H1 (cell line): Measurements from ENCODE around the gene ALKBH7. TPM values are rescaled to one million over a fixed set of nuclear protein-coding genes. Genes with fewer than 3 reads are reported as not detected.

ENCODE experiments used
- CTCF ChIA-PET: fragments of 300-600 bp; sonication (Branson Sonifier 250); formaldehyde crosslinking; loops from one replicate; lab custom pipeline; 2021; ENCODE audit not compliant: partially characterized antibody; lab: Charles Lee
- POLR2A ChIA-PET: fragments of 300-600 bp; sonication (Branson Sonifier 250); formaldehyde crosslinking; loops from one replicate; lab custom pipeline; 2021; ENCODE audit warnings: inconsistent platforms; ENCODE audit not compliant: partially characterized antibody; lab: Charles Lee
- DNase-seq, 2 experiments: peaks; one replicate each; pipeline versions ENCODE4 v3.0.0 to v3.0.0-alpha.2; 2010 to 2022; ENCODE audit warnings: low spot score in 2 of 2, low read depth in 1 of 2, mixed read lengths in 1 of 2
- FAIRE-seq: peaks from 2 replicates; lab custom pipeline; 2011; peaks lifted over from hg19 to GRCh38; lab: Jason Lieb, UNC
- H2AFZ ChIP-seq: 2 replicates; pipeline ENCODE4 v1.8.1; 2012; ENCODE audit warnings: low read length, inconsistent platforms
- H2AK5ac ChIP-seq: 2 replicates; pipeline ENCODE4 v1.6.1; 2013; ENCODE audit warnings: low read depth, low read length
- H2BK120ac ChIP-seq: replicated peaks from 2 replicates; pipeline ENCODE3; 2013; ENCODE audit warnings: low read depth, low read length, inconsistent platforms
- H2BK12ac ChIP-seq: 2 replicates; pipeline ENCODE4 v1.6.1; 2013; ENCODE audit warnings: low read depth, low read length
- H2BK15ac ChIP-seq: 2 replicates; pipeline ENCODE4 v1.6.1; 2013; ENCODE audit warnings: low read length
- H2BK20ac ChIP-seq: 2 replicates; pipeline ENCODE4 v1.6.1; 2013; ENCODE audit warnings: low read length
- H2BK5ac ChIP-seq: 2 replicates; pipeline ENCODE4 v1.6.1; 2013; ENCODE audit warnings: low read depth, low read length
- H3K14ac ChIP-seq: 2 replicates; pipeline ENCODE4 v1.6.1; 2013; ENCODE audit warnings: inconsistent platforms; ENCODE audit not compliant: insufficient read length
- H3K18ac ChIP-seq: 2 replicates; pipeline ENCODE4 v1.6.1; 2013; ENCODE audit warnings: low read length; ENCODE audit errors: extremely low read depth
- H3K23ac ChIP-seq: 2 replicates; pipeline ENCODE4 v1.6.1; 2013; ENCODE audit warnings: inconsistent platforms; ENCODE audit not compliant: insufficient read length
- H3K23me2 ChIP-seq: 2 replicates; pipeline ENCODE4 v1.6.1; 2013; ENCODE audit warnings: low read depth, low read length
- H3K27ac ChIP-seq: 2 replicates; pipeline ENCODE4 v1.6.1; 2011; ENCODE audit warnings: low read depth, low read length, inconsistent platforms
- H3K27me3 ChIP-seq, 4 experiments: replicated peaks in 1 of 4; 1 replicate in 1 of 4; 2 replicates in 3 of 4; pipeline versions ENCODE4 v1.6.1 to v1.8.1; 2011 to 2013; ENCODE audit warnings: low read length in 3 of 4, mild to moderate bottlenecking in 3 of 4, inconsistent platforms in 2 of 4, mixed read lengths in 2 of 4, moderate library complexity in 1 of 4; ENCODE audit not compliant: control insufficient read depth in 3 of 4, insufficient read depth in 3 of 4; ENCODE audit errors: extremely low read depth in 1 of 4
- H3K36me3 ChIP-seq, 4 experiments: 2 replicates each; pipeline versions ENCODE4 v1.6.1 to v1.8.1; 2011 to 2013; ENCODE audit warnings: mild to moderate bottlenecking in 4 of 4, low read length in 3 of 4, moderate library complexity in 2 of 4, control low read depth in 1 of 4, inconsistent platforms in 1 of 4; ENCODE audit not compliant: insufficient read depth in 4 of 4, control insufficient read depth in 2 of 4
- H3K4ac ChIP-seq: replicated peaks from 2 replicates; pipeline ENCODE3; 2013; ENCODE audit warnings: low read length, low read depth, mixed read lengths, inconsistent platforms; ENCODE audit not compliant: insufficient read length
- H3K4me1 ChIP-seq, 4 experiments: replicated peaks in 1 of 4; 1 replicate in 1 of 4; 2 replicates in 3 of 4; pipeline versions ENCODE4 v1.6.1 to v1.8.1; 2011 to 2013; ENCODE audit warnings: low read length in 3 of 4, inconsistent platforms in 2 of 4, mixed read lengths in 1 of 4; ENCODE audit not compliant: insufficient read depth in 4 of 4, control insufficient read depth in 3 of 4
- H3K4me2 ChIP-seq, 2 experiments: 2 replicates each; pipeline versions ENCODE4 v1.6.1 to v1.8.1; 2011 to 2013; ENCODE audit warnings: low read depth in 2 of 2, low read length in 2 of 2, control low read depth in 1 of 2, inconsistent platforms in 1 of 2, mild to moderate bottlenecking in 1 of 2; ENCODE audit not compliant: insufficient read depth in 1 of 2
- H3K4me3 ChIP-seq, 4 experiments: fragments of 200-600, 300-600 bp in 1 of 4; sonication (generic), shearing (Covaris generic), sonication (Bioruptor Twin) in 1 of 4; 2 replicates each; pipeline versions ENCODE4 v1.5.1 to v1.8.1; 2011 to 2016; ENCODE audit warnings: low read length in 4 of 4, low read depth in 3 of 4, control low read depth in 2 of 4, inconsistent platforms in 2 of 4, mild to moderate bottlenecking in 2 of 4, mixed read lengths in 1 of 4, moderate library complexity in 1 of 4; ENCODE audit not compliant: insufficient read depth in 2 of 4; ENCODE audit errors: extremely low read depth in 1 of 4
- H3K56ac ChIP-seq: replicated peaks from 2 replicates; pipeline ENCODE3; 2013; ENCODE audit warnings: low read depth, mild to moderate bottlenecking, mixed read lengths, low read length, inconsistent platforms; ENCODE audit not compliant: insufficient read length
- H3K79me1 ChIP-seq: 2 replicates; pipeline ENCODE4 v1.6.1; 2013; ENCODE audit warnings: low read depth, low read length, control low read depth
- H3K79me2 ChIP-seq, 2 experiments: 2 replicates each; pipeline versions ENCODE4 v1.6.1 to v1.8.1; 2012 to 2013; ENCODE audit warnings: low read length in 2 of 2, mild to moderate bottlenecking in 2 of 2, inconsistent platforms in 1 of 2; ENCODE audit not compliant: insufficient read depth in 2 of 2, control insufficient read depth in 1 of 2
- H3K9ac ChIP-seq, 4 experiments: replicated peaks in 1 of 4; 1 replicate in 1 of 4; 2 replicates in 3 of 4; pipeline versions ENCODE4 v1.6.1 to v1.8.1; 2011 to 2013; ENCODE audit warnings: low read depth in 3 of 4, low read length in 3 of 4, control low read depth in 2 of 4, mild to moderate bottlenecking in 2 of 4, moderate library complexity in 2 of 4, inconsistent platforms in 1 of 4; ENCODE audit errors: extremely low read depth in 1 of 4
- H3K9me3 ChIP-seq, 2 experiments: 2 replicates each; pipeline versions ENCODE4 v1.6.1 to v1.8.1; 2012 to 2013; ENCODE audit warnings: mild to moderate bottlenecking in 2 of 2, moderate library complexity in 2 of 2, control low read depth in 1 of 2, inconsistent platforms in 1 of 2, low read depth in 1 of 2, low read length in 1 of 2, mixed read lengths in 1 of 2; ENCODE audit not compliant: insufficient read depth in 2 of 2
- H4K20me1 ChIP-seq, 2 experiments: replicated peaks in 1 of 2; 2 replicates each; pipeline versions ENCODE3 to v1.8.1; 2011 to 2013; ENCODE audit warnings: inconsistent platforms in 2 of 2, low read length in 2 of 2, mild to moderate bottlenecking in 1 of 2; ENCODE audit not compliant: insufficient read depth in 2 of 2, control insufficient read depth in 1 of 2
- H4K5ac ChIP-seq: 2 replicates; pipeline ENCODE4 v1.6.1; 2013; ENCODE audit warnings: low read length, low read depth, mixed read lengths, inconsistent platforms; ENCODE audit not compliant: insufficient read length
- H4K8ac ChIP-seq: 2 replicates; pipeline ENCODE4 v1.8.0; 2013; ENCODE audit warnings: mild to moderate bottlenecking, moderate library complexity, low read length, inconsistent platforms; ENCODE audit not compliant: insufficient read depth; ENCODE audit errors: extremely low read depth
- H4K91ac ChIP-seq: replicated peaks from 2 replicates; pipeline ENCODE3; 2013; ENCODE audit warnings: low read length, mixed read lengths, inconsistent platforms; ENCODE audit not compliant: insufficient read length
- RNF2 ChIP-seq: fragments of 200-900, 300-1000 bp; sonication (generic); IDR thresholded peaks from 2 replicates; pipeline ENCODE4 v1.7.1; 2016; ENCODE audit warnings: borderline replicate concordance, low read depth, mild to moderate bottlenecking, antibody characterized with exemption, low read length; ENCODE audit not compliant: poor library complexity, severe bottlenecking; ENCODE audit errors: missing control alignments
- SP1 ChIP-seq: IDR thresholded peaks from 2 replicates; pipeline ENCODE4 v1.6.1; 2011; ENCODE audit warnings: low read depth, low read length
- WGBS, 2 experiments: shearing (Covaris generic) in 1 of 2; methylation state at CpG; one replicate each; pipeline versions ENCODE4 v1.1.6 to v1.1.7; 2013 to 2015; ENCODE audit warnings: low lambda C conversion rate in 2 of 2, mixed read lengths in 2 of 2, inconsistent platforms in 1 of 2, low coverage in 1 of 2, missing lambda C conversion rate in 1 of 2; ENCODE audit not compliant: insufficient replicate concordance in 2 of 2, insufficient coverage in 1 of 2, insufficient read length in 1 of 2; ENCODE audit errors: extremely low coverage in 1 of 2, missing lambda C conversion rate in 1 of 2; 5-methylcytosine and 5-hydroxymethylcytosine counted together
- polyA plus RNA-seq, 7 experiments: library from polyadenylated mRNA; depleted of rRNA in 3 of 7; stranded (reverse) in 5 of 7; unstranded in 2 of 7; fragments of >200 nt in 5 of 7; fragments of 200-250 nt in 2 of 7; gene quantifications; 1 replicate in 5 of 7; 2 replicates in 1 of 7; 4 replicates in 1 of 7; pipeline versions ENCODE4 v1.2.1 to v1.2.3, GENCODE V29; 2011 to 2013; ENCODE audit warnings: missing spikeins in 2 of 7, mixed read lengths in 2 of 7
- total RNA-seq: library from RNA; stranded (reverse); fragmentation: NEBNext Ultra II Directional; extraction: Animal tissue kit (Norgen Biotek cat#: 25700); gene quantifications from 2 replicates; pipeline ENCODE4 v1.2.1, GENCODE V29; 2021

Gene ALKBH7
- total and polyA plus RNA-seq, 2 of the 8 experiments (the other 6 are each of a cell fraction or from before 2014, with no cell fraction given) = 66.3 to 100 TPM

- Histone ChIP-seq H3K36me3 (no peaks in the 10 kb centered on the region), H3K4me2 (no peak overlapping the region), H3K18ac (no peak overlapping the region), H3K4me1 (no peaks in the 10 kb centered on the region), H4K91ac (no peak overlapping the region), H2AK5ac (no peak overlapping the region), H3K56ac (no peak overlapping the region), H2BK12ac (no peak overlapping the region), H3K9me3 (peaks cover 0 to 13% of the 10 kb centered on the region in 2 experiments; a peak in 2 of 4 replicates), H3K14ac (no peak overlapping the region), H4K8ac (no peak overlapping the region), H2BK20ac (no peak overlapping the region), H2BK15ac (no peak overlapping the region), H3K27me3 (no peaks in the 10 kb centered on the region), H3K4ac (no peak overlapping the region), H2BK120ac (no peak overlapping the region), H3K4me3 (no peak overlapping the region), H3K23me2 (peaks cover 2% of the 10 kb centered on the region; the same call in 1 of the 2 replicates), H3K23ac (no peak overlapping the region), H2BK5ac (no peak overlapping the region), H3K9ac (no peak overlapping the region), H4K20me1 (no peaks in the 10 kb centered on the region), H3K79me2 (no peaks in the 10 kb centered on the region), H2AFZ (no peak overlapping the region), H3K27ac (no peak overlapping the region), H4K5ac (no peak overlapping the region), H3K79me1 (no peaks in the 10 kb centered on the region)
- CTCF ChIA-PET = interaction anchor here (0.7 to 1.9 kb wide), 6 partner anchors 9 to 511 kb away, joined by 3 to 7 read pairs (median 3); partner anchors contain the start of gene CLPP
- WGBS, 2 experiments = 91% methylated on average over 2 of the region's 2 CpGs; no CpG with 5 or more reads in 1 of the 2 experiments
- DNase-seq (no peak), FAIRE-seq (no peak)
- TF ChIP-seq RNF2 (no peak), SP1 (no peak)
- POLR2A ChIA-PET = no interaction called here
These were observed 20.0 kb upstream of the ALKBH7 start for GRCh38 chr19:6352381-6353165.
